HepG2 (cell line): ENCODE results near the gene ZNF207. TPM values are rescaled to one million over a fixed set of nuclear protein-coding genes. Genes with fewer than 3 reads are reported as not detected.

Source experiments
- ATAC-seq: fragments of 200-7000 bp; cut with Tn5 transposase; 3 replicates; pipeline ENCODE4 v1.9.1; 2020; ENCODE audit warnings: mild to moderate bottlenecking, moderate library complexity
- BruUV-seq: library from RNA; stranded (reverse); fragments of 400-500 nt; replicated peaks from 2 replicates; lab custom pipeline; 2021; lab: Mats Ljungman, UMichigan
- CTCF ChIA-PET: fragments of 300-600 bp; formaldehyde crosslinking; extraction: SDS; loops from one replicate; lab custom pipeline; 2021; ENCODE audit warnings: low total read pairs, inconsistent platforms, low intra/inter-chr PET ratio; lab: Yijun Ruan, JAX
- POLR2A ChIA-PET: fragments of 350-600 bp; sonication (Branson Sonifier 250); formaldehyde crosslinking; loops from one replicate; lab custom pipeline; 2020; ENCODE audit warnings: antibody characterized with exemption, inconsistent platforms; lab: Yijun Ruan, JAX
- DNase-seq: peaks from one replicate; pipeline ENCODE4 v3.0.0-alpha.2; 2015; ENCODE audit warnings: low spot score
- FAIRE-seq: peaks from 3 replicates; lab custom pipeline; 2011; peaks lifted over from hg19 to GRCh38; lab: Jason Lieb, UNC
- H2AFZ ChIP-seq: one replicate; pipeline ENCODE4 v1.6.1; 2011; ENCODE audit warnings: low read length, inconsistent platforms
- H3K27ac ChIP-seq: fragments of 300-600 bp; 3 replicates; pipeline ENCODE4 v1.8.0; 2011; ENCODE audit warnings: mixed run types, mild to moderate bottlenecking, mixed read lengths, low read length, inconsistent platforms; ENCODE audit not compliant: insufficient read depth; ENCODE audit errors: extremely low read length
- H3K27me3 ChIP-seq, 2 experiments: fragments of 200-600 bp in 1 of 2; 2 replicates in 1 of 2; 3 replicates in 1 of 2; pipeline versions ENCODE4 v1.6.0 to v1.8.0; 2011; ENCODE audit warnings: low read length in 2 of 2, mild to moderate bottlenecking in 2 of 2, moderate library complexity in 2 of 2, inconsistent platforms in 1 of 2; ENCODE audit not compliant: insufficient read depth in 2 of 2, control insufficient read depth in 1 of 2
- H3K36me3 ChIP-seq, 2 experiments: fragments of 200-600 bp in 1 of 2; replicated peaks in 1 of 2; 2 replicates in 1 of 2; 3 replicates in 1 of 2; pipeline versions ENCODE4 v1.5.1 to v1.8.0; 2011; ENCODE audit warnings: low read length in 2 of 2, inconsistent platforms in 1 of 2; ENCODE audit not compliant: insufficient read depth in 2 of 2, control insufficient read depth in 1 of 2
- H3K4me1 ChIP-seq: 2 replicates; pipeline ENCODE4 v1.5.1; 2012; ENCODE audit warnings: low read length, inconsistent platforms; ENCODE audit not compliant: insufficient read depth
- H3K4me2 ChIP-seq: 2 replicates; pipeline ENCODE4 v1.6.0; 2011; ENCODE audit warnings: low read depth, low read length, inconsistent platforms
- H3K4me3 ChIP-seq, 3 experiments: fragments of 200-600 bp in 1 of 3; sonication (generic), shearing (Covaris generic) in 1 of 3; replicated peaks in 1 of 3; 2 replicates each; pipeline ENCODE4 v1.5.1; 2011 to 2016; ENCODE audit warnings: low read length in 3 of 3, inconsistent platforms in 2 of 3, low read depth in 2 of 3, mild to moderate bottlenecking in 2 of 3, control low read depth in 1 of 3, mixed read lengths in 1 of 3; ENCODE audit not compliant: insufficient read depth in 1 of 3
- H3K79me2 ChIP-seq: one replicate; pipeline ENCODE4 v1.6.1; 2011; ENCODE audit warnings: low read length, inconsistent platforms; ENCODE audit not compliant: insufficient read depth
- H3K9ac ChIP-seq: 2 replicates; pipeline ENCODE4 v1.6.0; 2011; ENCODE audit warnings: mild to moderate bottlenecking, low read depth, low read length, inconsistent platforms; ENCODE audit not compliant: insufficient read depth
- H3K9me3 ChIP-seq: 2 replicates; pipeline ENCODE4 v1.5.1; 2012; ENCODE audit warnings: mild to moderate bottlenecking, low read length
- H4K20me1 ChIP-seq: 2 replicates; pipeline ENCODE4 v1.6.0; 2011; ENCODE audit warnings: inconsistent platforms, mild to moderate bottlenecking, low read length, moderate library complexity; ENCODE audit not compliant: insufficient read depth
- ATF7 ChIP-seq, 2 experiments: fragments of 450-650 bp in 1 of 2; sonication (generic) in 1 of 2; formaldehyde crosslinking in 1 of 2; IDR thresholded peaks; 2 replicates each; pipeline versions ENCODE4 v1.4.0 to v1.6.1; 2016 to 2020; ENCODE audit warnings: antibody characterized with exemption in 1 of 2, mild to moderate bottlenecking in 1 of 2, missing genetic modification reagents in 1 of 2
- CEBPB ChIP-seq: IDR thresholded peaks from 2 replicates; pipeline ENCODE4 v1.6.1; 2011; ENCODE audit warnings: low read depth, low read length, improper control_type of control experiment, borderline replicate concordance
- MAFF ChIP-seq: IDR thresholded peaks from 2 replicates; pipeline ENCODE4 v1.6.1; 2011; ENCODE audit warnings: low read depth, low read length, improper control_type of control experiment
- RBFOX2 ChIP-seq: fragments of 200-400 bp; formaldehyde crosslinking; IDR thresholded peaks from 2 replicates; pipeline ENCODE4 v1.6.1; 2017; ENCODE audit warnings: low read depth, mild to moderate bottlenecking, low read length
- THAP7 ChIP-seq: sonication (generic); formaldehyde crosslinking; IDR thresholded peaks from 2 replicates; pipeline ENCODE4 v1.8.1; 2023; ENCODE audit warnings: mild to moderate bottlenecking, missing genetic modification reagents
- TMF1 ChIP-seq: sonication (generic); formaldehyde crosslinking; IDR thresholded peaks from 2 replicates; pipeline ENCODE4 v1.8.1; 2022; ENCODE audit warnings: low read depth, missing genetic modification reagents
- ZBTB33 ChIP-seq: sonication (generic); formaldehyde crosslinking; IDR thresholded peaks from 2 replicates; pipeline ENCODE4 v1.4.0; 2020; ENCODE audit warnings: missing genetic modification reagents
- WGBS: methylation state at CpG from one replicate; pipeline ENCODE4 v1.1.6; 2017; ENCODE audit warnings: low lambda C conversion rate; 5-methylcytosine and 5-hydroxymethylcytosine counted together
- in situ Hi-C: cut with HindIII; loops from 2 replicates; pipeline ENCODE4 v1.10.0; 2017; ENCODE audit warnings: low pct_unique_long_range_greater_than_20kb; ENCODE audit not compliant: extremely low pct_ligation_motif_present
- intact Hi-C: fragments of 100-400 bp; cut with micrococcal nuclease; formaldehyde crosslinking; loops from one replicate; pipeline ENCODE4 v1.10.0; 2022; ENCODE audit not compliant: unreplicated experiment
- polyA plus RNA-seq, 8 experiments: library from polyadenylated mRNA; depleted of rRNA in 3 of 8; stranded (reverse) in 7 of 8; unstranded in 1 of 8; fragments of >200 nt; fragmentation: Illumina TruSeq in 4 of 8; extraction: Trizol in 4 of 8; gene quantifications; 2 replicates each; pipeline versions ENCODE4 v1.2.1 to v1.2.3, GENCODE V29; 2011 to 2016; ENCODE audit warnings: low read depth in 4 of 8, missing spikeins in 1 of 8, mixed read lengths in 1 of 8; ENCODE audit not compliant: insufficient read depth in 1 of 8
- total RNA-seq, 5 experiments: library from RNA; depleted of rRNA; stranded (reverse); fragments of >200 nt; fragmentation: Illumina TruSeq; extraction: Trizol; gene quantifications; 2 replicates each; pipeline ENCODE4 v1.2.3, GENCODE V29; 2016; ENCODE audit warnings: low read depth in 1 of 5
- TF ChIP-seq, protein P1 (sequence below): sonication (generic); formaldehyde crosslinking; IDR thresholded peaks from 2 replicates; pipeline ENCODE4 v1.5.0; 2020; ENCODE audit warnings: mild to moderate bottlenecking, missing genetic modification reagents, moderate library complexity

ZNF207 gene
- total and polyA plus RNA-seq, 2 of the 13 experiments (the other 11 are each of a cell fraction or from before 2014, with no cell fraction given): 150 to 164 TPM

GRCh38 chr17:32361270-32361669 is 11.3 kb downstream of the ZNF207 start:
- no peak for DNase-seq
- H3K79me2 ChIP-seq: peaks cover 50% of the 10 kb centered on the region
- ChIA-PET CTCF (no interaction called here), POLR2A (no interaction called here)
- WGBS: 97% methylated on average over 1 of the region's 1 CpG
- H3K4me2 ChIP-seq: no peak overlapping the region
- no peak for FAIRE-seq
- peaks cover 37% of the 10 kb centered on the region for H4K20me1 ChIP-seq
- peaks cover 8% of the 10 kb centered on the region for H3K4me1 ChIP-seq
- H3K4me3 ChIP-seq: no peak overlapping the region
- no peak overlapping the region for H3K27ac ChIP-seq
- no peak overlapping the region for H3K9ac ChIP-seq
- ATAC-seq: no peak
- no peaks in the 10 kb centered on the region for H3K9me3 ChIP-seq
- in situ Hi-C loops: no loop called here
- peaks cover 31 to 86% of the 10 kb centered on the region in 2 experiments for H3K36me3 ChIP-seq
- no TSS peak for BruUV-seq
- intact Hi-C loops: no loop called here
- no peak overlapping the region for H2AFZ ChIP-seq
- no peak for TF ChIP-seq THAP7
- 0 out of 2 replicates have a peak, but pooled peaks have one; percentile 24 for TF ChIP-seq RBFOX2
- TF ChIP-seq ZBTB33 (CRISPR knock-in tag): no peak
- peak; percentile 47; the same call in 1 of the 2 replicates for TF ChIP-seq CEBPB
- TF ChIP-seq, protein P1, sequence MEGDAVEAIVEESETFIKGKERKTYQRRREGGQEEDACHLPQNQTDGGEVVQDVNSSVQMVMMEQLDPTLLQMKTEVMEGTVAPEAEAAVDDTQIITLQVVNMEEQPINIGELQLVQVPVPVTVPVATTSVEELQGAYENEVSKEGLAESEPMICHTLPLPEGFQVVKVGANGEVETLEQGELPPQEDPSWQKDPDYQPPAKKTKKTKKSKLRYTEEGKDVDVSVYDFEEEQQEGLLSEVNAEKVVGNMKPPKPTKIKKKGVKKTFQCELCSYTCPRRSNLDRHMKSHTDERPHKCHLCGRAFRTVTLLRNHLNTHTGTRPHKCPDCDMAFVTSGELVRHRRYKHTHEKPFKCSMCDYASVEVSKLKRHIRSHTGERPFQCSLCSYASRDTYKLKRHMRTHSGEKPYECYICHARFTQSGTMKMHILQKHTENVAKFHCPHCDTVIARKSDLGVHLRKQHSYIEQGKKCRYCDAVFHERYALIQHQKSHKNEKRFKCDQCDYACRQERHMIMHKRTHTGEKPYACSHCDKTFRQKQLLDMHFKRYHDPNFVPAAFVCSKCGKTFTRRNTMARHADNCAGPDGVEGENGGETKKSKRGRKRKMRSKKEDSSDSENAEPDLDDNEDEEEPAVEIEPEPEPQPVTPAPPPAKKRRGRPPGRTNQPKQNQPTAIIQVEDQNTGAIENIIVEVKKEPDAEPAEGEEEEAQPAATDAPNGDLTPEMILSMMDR (CRISPR knock-in tag): no peak
- 0 out of 2 replicates have a peak, but pooled peaks have one; percentile 30 for TF ChIP-seq ATF7 (IDR thresholded peaks at IDR 0.05)
- TF ChIP-seq ATF7 (CRISPR knock-in tag; IDR thresholded peaks at IDR 0.05): no peak
- TF ChIP-seq TMF1 (CRISPR knock-in tag): no peak
- TF ChIP-seq MAFF: no peak
- no peaks in the 10 kb centered on the region for H3K27me3 ChIP-seq
